Endodermal cell (in vitro differentiated cells): ENCODE data around the gene ZBTB16. TPM values are rescaled to one million over a fixed set of nuclear protein-coding genes. Genes with fewer than 3 reads are reported as not detected.

Source experiments
- DNase-seq: peaks from one replicate; pipeline ENCODE4 v3.0.0-alpha.2; 2017
- H3K27ac ChIP-seq: 2 replicates; pipeline ENCODE4 v1.5.1; 2013; ENCODE audit warnings: mild to moderate bottlenecking, low read depth, low read length, moderate library complexity
- H3K27me3 ChIP-seq: 2 replicates; pipeline ENCODE4 v1.6.1; 2013; ENCODE audit warnings: mild to moderate bottlenecking, low read length, moderate library complexity; ENCODE audit not compliant: insufficient read depth, control insufficient read depth, poor library complexity, severe bottlenecking
- H3K36me3 ChIP-seq: 2 replicates; pipeline ENCODE4 v1.7.0; 2013; ENCODE audit warnings: mild to moderate bottlenecking, low read length, moderate library complexity; ENCODE audit not compliant: control insufficient read depth, insufficient read depth
- H3K4me1 ChIP-seq: one replicate; pipeline ENCODE4 v1.7.0; 2013; ENCODE audit warnings: low read length; ENCODE audit not compliant: control insufficient read depth, insufficient read depth
- H3K4me3 ChIP-seq: 2 replicates; pipeline ENCODE4 v1.5.1; 2013; ENCODE audit warnings: mild to moderate bottlenecking, low read length, moderate library complexity
- H3K9ac ChIP-seq: 2 replicates; pipeline ENCODE4 v1.6.1; 2013; ENCODE audit warnings: mild to moderate bottlenecking, low read length, moderate library complexity; ENCODE audit not compliant: poor library complexity, severe bottlenecking; ENCODE audit errors: extremely low read depth
- H3K9me3 ChIP-seq: 2 replicates; pipeline ENCODE4 v1.6.1; 2013; ENCODE audit warnings: mild to moderate bottlenecking, low read length, moderate library complexity; ENCODE audit not compliant: control insufficient read depth
- H3K27ac Mint-ChIP-seq: 2 replicates; pipeline ENCODE4 v1.8.0; 2020; ENCODE audit warnings: mixed read lengths
- H3K27me3 Mint-ChIP-seq: 2 replicates; pipeline ENCODE4 v1.8.0; 2021; ENCODE audit warnings: mild to moderate bottlenecking, mixed read lengths; ENCODE audit not compliant: insufficient read depth
- H3K36me3 Mint-ChIP-seq: 2 replicates; pipeline ENCODE4 v1.8.0; 2020; ENCODE audit warnings: low read depth, mixed read lengths
- H3K4me1 Mint-ChIP-seq: 2 replicates; pipeline ENCODE4 v1.8.0; 2020; ENCODE audit warnings: mixed read lengths
- H3K4me3 Mint-ChIP-seq: 2 replicates; pipeline ENCODE4 v1.8.0; 2020; ENCODE audit warnings: mild to moderate bottlenecking, moderate library complexity, mixed read lengths
- H3K9me3 Mint-ChIP-seq: 2 replicates; pipeline ENCODE4 v1.8.0; 2020; ENCODE audit warnings: mild to moderate bottlenecking, mixed read lengths
- CTCF ChIP-seq: fragments of 200-600 bp; sonication (generic); conservative IDR thresholded peaks from 2 replicates; pipeline ENCODE4 v1.5.0; 2021; ENCODE audit warnings: antibody characterized with exemption, mild to moderate bottlenecking
- WGBS, 2 experiments: methylation state at CpG; one replicate each; pipeline versions ENCODE4 v1.1.5 to v1.1.7; 2013; ENCODE audit warnings: missing lambda C conversion rate in 2 of 2, mixed read lengths in 1 of 2; ENCODE audit not compliant: insufficient coverage in 1 of 2, insufficient read length in 1 of 2; 5-methylcytosine and 5-hydroxymethylcytosine counted together
- total RNA-seq, 2 donors: library from RNA; stranded (reverse); fragmentation: NEBNext Ultra II Directional in 1 of 2; extraction: Animal tissue kit (Norgen Biotek cat#: 25700) in 1 of 2; gene quantifications; 2 replicates in 1 of 2; 3 replicates in 1 of 2; pipeline ENCODE4 v1.2.1, GENCODE V29; 2021

The ZBTB16 gene
- total RNA-seq, 2 donors from 2014 or later = 4.1 to 5.8 TPM

- no peak overlapping the region for H3K27ac Mint-ChIP-seq
- no peak overlapping the region for H3K4me3 Mint-ChIP-seq
- H3K27me3 Mint-ChIP-seq = peaks cover 29% of the 10 kb centered on the region
- 95 to 96% methylated on average over 3 of the region's 3 CpGs for WGBS, 2 experiments
- Histone ChIP-seq H3K9ac (no peak overlapping the region), H3K4me1 (peaks cover 3% of the 10 kb centered on the region), H3K9me3 (no peaks in the 10 kb centered on the region), H3K4me3 (no peak overlapping the region), H3K27me3 (no peaks in the 10 kb centered on the region), H3K36me3 (no peaks in the 10 kb centered on the region), H3K27ac (no peak overlapping the region)
- no peaks in the 10 kb centered on the region for H3K9me3 Mint-ChIP-seq
- DNase-seq = no peak
- H3K36me3 Mint-ChIP-seq = no peaks in the 10 kb centered on the region
- TF ChIP-seq CTCF = no peak
- H3K4me1 Mint-ChIP-seq = peaks cover 8% of the 10 kb centered on the region
Measured at GRCh38 chr11:114149689-114150407, 90.3 kb downstream of the ZBTB16 start.

- 76% methylated on average over 6 of the region's 6 CpGs; no CpG with 5 or more reads in 1 of the 2 experiments for WGBS, 2 experiments
- H3K9me3 ChIP-seq = no peaks in the 10 kb centered on the region
- peaks cover 29% of the 10 kb centered on the region for H3K27me3 Mint-ChIP-seq
- H3K27me3 ChIP-seq = no peaks in the 10 kb centered on the region
- no peak overlapping the region for H3K9ac ChIP-seq
- no peak overlapping the region for H3K4me3 Mint-ChIP-seq
- no peak overlapping the region for H3K27ac Mint-ChIP-seq
- H3K36me3 ChIP-seq = no peaks in the 10 kb centered on the region
- H3K27ac ChIP-seq = no peak overlapping the region
- H3K4me1 ChIP-seq = peaks cover 3% of the 10 kb centered on the region
- DNase-seq = no peak
- H3K36me3 Mint-ChIP-seq = no peaks in the 10 kb centered on the region
- TF ChIP-seq CTCF = no peak
- H3K4me3 ChIP-seq = no peak overlapping the region
- H3K9me3 Mint-ChIP-seq = no peaks in the 10 kb centered on the region
- H3K4me1 Mint-ChIP-seq = peaks cover 8% of the 10 kb centered on the region
Measured at GRCh38 chr11:114150671-114151070, 91.2 kb downstream of the ZBTB16 start.

GRCh38 chr11:114151631-114152030 is 92.1 kb downstream of the ZBTB16 start:
- 98% methylated on average over 2 of the region's 2 CpGs; no CpG with 5 or more reads in 1 of the 2 experiments for WGBS, 2 experiments
- Mint-ChIP-seq H3K27ac (no peak overlapping the region), H3K4me3 (no peak overlapping the region), H3K36me3 (no peaks in the 10 kb centered on the region), H3K9me3 (no peaks in the 10 kb centered on the region), H3K4me1 (peaks cover 8% of the 10 kb centered on the region), H3K27me3 (peaks cover 27% of the 10 kb centered on the region)
- no peak for DNase-seq
- Histone ChIP-seq H3K27me3 (no peaks in the 10 kb centered on the region), H3K4me1 (peaks cover 3% of the 10 kb centered on the region), H3K4me3 (no peak overlapping the region), H3K36me3 (no peaks in the 10 kb centered on the region), H3K27ac (no peak overlapping the region), H3K9me3 (no peaks in the 10 kb centered on the region), H3K9ac (no peak overlapping the region)
- TF ChIP-seq CTCF = no peak
